ENCODE data around the gene TBC1D10A.

Gene TBC1D10A

DNA sequence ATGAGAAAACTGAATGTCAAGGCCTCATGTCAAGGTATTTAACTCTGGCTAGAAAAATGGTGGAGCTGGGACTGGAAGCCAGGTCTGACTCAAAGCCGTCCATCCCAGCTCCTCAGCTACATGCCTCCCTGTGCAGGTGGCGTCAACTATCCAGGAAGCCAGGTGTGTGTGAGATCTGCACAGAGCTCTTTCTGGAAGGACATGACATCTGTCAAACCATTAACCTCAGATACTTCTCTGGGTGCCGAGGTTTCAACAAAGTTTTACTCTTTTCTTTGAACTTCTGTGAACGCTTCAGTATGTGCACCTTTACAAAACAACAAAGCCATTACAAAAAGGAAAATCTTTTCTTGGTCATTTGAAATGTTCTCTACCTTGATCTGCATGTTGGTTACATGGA is 30.4 kb downstream of the TBC1D10A start:
- TF ChIP-seq, protein P1, sequence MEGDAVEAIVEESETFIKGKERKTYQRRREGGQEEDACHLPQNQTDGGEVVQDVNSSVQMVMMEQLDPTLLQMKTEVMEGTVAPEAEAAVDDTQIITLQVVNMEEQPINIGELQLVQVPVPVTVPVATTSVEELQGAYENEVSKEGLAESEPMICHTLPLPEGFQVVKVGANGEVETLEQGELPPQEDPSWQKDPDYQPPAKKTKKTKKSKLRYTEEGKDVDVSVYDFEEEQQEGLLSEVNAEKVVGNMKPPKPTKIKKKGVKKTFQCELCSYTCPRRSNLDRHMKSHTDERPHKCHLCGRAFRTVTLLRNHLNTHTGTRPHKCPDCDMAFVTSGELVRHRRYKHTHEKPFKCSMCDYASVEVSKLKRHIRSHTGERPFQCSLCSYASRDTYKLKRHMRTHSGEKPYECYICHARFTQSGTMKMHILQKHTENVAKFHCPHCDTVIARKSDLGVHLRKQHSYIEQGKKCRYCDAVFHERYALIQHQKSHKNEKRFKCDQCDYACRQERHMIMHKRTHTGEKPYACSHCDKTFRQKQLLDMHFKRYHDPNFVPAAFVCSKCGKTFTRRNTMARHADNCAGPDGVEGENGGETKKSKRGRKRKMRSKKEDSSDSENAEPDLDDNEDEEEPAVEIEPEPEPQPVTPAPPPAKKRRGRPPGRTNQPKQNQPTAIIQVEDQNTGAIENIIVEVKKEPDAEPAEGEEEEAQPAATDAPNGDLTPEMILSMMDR (IDR thresholded peaks at IDR 0.05; ENCODE audit: low read depth, low read length, missing control alignments), result no peak
- no peak for DNase-seq (ENCODE audit: low read depth)
- H3K4me3 ChIP-seq (ENCODE audit: low read depth, low read length), result no peak overlapping the region

DNA sequence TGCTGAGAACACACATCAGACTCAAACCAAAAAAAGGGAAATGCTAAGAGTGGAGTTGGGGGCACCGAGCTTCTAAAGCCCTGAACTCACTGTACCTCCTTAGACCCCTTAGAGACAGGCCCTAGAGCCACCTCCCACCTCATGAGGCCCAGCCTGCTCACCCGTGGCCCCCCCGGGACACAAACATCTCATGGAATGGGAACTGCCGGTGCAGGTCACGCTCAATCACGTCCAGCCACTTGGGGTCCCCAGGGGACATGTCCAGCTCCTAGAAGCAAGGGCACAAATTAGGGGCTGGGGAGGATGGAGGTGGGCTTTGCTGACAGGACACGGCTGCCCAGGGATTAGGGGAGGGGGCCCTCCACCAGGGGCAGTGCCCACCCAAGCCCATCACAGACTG is 31.2 kb downstream of the TBC1D10A start:
- no peak overlapping the region for H3K4me3 ChIP-seq (ENCODE audit: low read depth, low read length)
- no peak for DNase-seq (ENCODE audit: low read depth)
- TF ChIP-seq, protein P1 (IDR thresholded peaks at IDR 0.05; ENCODE audit: low read depth, low read length, missing control alignments), result no peak

DNA sequence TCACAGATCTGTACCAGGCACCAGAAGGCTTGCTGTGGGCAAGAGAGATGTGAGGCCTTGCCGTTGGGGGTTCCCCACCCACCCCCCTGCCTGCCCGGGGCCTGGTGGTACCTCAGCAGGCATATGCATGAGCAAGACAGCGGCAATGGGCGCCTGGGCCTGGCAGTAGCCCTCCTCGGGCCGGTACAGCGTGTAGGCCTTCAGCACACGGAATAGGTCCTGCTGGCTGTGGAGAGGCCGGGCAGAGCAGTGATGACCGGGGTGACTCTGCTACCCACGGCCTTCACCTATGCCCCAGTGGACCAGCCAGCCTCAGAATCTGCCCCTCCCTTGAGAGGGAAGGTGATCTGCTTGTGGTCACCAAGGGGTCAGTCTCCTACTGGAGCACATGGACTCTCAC is 31.9 kb downstream of the TBC1D10A start:
- H3K4me3 ChIP-seq (ENCODE audit: low read depth, low read length), result no peak overlapping the region
- TF ChIP-seq, protein P1 (IDR thresholded peaks at IDR 0.05; ENCODE audit: low read depth, low read length, missing control alignments), result no peak
- DNase-seq (ENCODE audit: low read depth), result no peak

DNA sequence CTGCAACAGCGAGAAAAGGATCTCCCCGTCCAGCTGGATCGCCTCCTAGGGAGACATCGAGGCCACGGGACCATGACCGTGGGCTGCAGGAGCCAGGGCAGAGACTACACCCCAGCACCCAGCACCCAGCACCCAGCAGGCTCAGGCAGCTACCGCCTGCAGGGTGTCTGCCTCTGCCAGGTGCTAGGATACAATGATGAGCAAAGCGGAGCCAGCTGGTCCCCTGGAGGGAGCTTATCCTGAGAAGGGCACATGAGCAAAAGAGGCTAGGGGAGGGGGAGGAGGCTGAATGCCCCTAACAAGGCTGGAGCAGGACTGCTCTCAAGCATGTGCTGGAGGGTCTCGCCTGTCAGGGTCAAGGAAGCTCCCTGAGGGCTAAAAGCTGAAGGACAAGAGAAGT is 32.7 kb downstream of the TBC1D10A start:
- no peak for DNase-seq (ENCODE audit: low read depth)
- H3K4me3 ChIP-seq (ENCODE audit: low read depth, low read length), result no peak overlapping the region
- TF ChIP-seq, protein P1 (IDR thresholded peaks at IDR 0.05; ENCODE audit: low read depth, low read length, missing control alignments), result no peak

DNA sequence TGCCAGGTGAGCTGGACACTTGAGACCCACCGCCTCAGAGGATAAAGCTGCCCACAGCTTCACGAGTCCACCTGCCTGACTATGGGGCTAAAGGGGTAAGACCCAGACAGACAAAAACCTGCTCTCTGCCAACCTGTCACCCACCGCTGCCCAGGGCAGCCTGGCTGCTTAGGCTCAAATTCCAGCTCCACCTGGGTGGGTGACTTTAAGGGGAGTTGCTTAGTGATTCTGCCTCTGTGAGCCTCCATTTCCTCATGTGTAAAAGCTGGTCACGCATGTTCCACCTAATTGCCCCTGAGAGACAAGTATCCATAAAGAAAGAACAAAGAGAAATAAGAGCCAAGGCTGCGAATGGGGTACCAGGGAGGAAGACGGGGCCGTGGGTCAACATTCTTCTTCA is 33.7 kb downstream of the TBC1D10A start:
- TF ChIP-seq, protein P1 (IDR thresholded peaks at IDR 0.05; ENCODE audit: low read depth, low read length, missing control alignments), result no peak
- DNase-seq (ENCODE audit: low read depth), result no peak
- H3K4me3 ChIP-seq (ENCODE audit: low read depth, low read length), result no peak overlapping the region

DNA sequence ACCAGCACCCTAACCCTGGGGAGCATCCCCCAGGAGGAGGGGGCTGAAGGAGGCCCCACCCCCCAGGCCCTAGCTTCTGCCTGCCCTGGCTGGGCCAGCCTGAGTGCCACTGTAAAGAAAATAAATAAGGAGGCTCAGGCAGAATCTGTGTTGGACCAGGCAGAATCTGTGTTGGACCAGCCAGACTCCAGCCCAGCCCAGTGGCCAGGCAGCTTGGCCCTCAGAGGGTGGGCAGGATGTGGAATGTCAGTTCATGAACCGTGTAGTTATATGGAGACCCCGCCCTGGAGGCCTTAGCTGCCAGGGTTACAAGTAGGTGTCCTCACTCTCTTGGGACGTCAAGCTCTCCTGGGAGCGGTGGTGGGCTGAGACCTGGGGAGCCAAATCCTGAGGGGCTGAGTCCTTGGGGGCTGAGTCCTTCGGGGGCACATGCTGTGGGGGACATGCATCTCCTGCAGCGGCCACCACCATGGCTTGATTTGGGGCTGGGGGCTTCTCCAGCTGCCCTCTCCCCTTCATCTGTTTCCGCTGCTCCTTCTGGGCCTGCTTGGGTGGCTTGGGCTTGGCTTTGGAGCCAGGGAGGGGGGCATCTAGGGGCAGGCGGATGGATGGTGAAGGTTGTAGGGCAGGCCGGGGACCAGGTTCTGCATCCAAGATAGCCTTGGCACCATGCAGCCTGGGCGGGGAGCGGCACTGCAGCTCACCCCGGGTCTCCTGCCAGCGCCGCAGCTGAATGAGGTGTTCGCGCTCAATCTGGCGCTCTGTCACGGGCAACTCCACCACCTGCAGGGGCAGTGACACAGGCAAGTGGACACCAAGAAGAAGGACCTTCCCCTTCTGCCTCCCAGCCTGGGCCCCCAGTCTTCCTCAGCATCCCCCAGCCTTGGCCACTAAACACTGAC is 34.4 kb downstream of the TBC1D10A start:
- no peak overlapping the region for H3K4me3 ChIP-seq (ENCODE audit: low read depth, low read length)
- TF ChIP-seq, protein P1 (IDR thresholded peaks at IDR 0.05; ENCODE audit: low read depth, low read length, missing control alignments), result no peak
- no peak for DNase-seq (ENCODE audit: low read depth)
